ENCODE data around the gene SLC4A7.
"Not testable (repeated sequence)": the region's sequence is repeated elsewhere in the genome, so short reads cannot be mapped to it uniquely, and the experiment has no call there.

DNA sequence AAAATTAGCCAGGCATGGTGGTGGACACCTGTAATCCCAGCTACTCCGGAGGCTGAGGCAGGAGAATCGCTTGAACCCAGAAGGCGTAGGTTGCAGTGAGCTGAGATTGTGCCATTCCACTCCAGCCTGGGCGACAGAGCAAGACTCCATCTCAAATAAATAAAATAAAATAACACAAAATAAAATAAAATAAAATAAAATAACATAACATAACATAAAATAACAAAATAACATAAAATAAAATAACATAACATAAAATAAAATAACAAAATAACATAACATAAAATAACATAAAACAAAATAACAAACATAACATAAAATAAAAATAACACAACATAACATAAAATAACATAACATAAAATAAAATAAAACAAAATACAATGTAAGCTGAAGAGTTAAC, 45.8 kb downstream of the SLC4A7 start:
- TF ChIP-seq YBX1 (IDR thresholded peaks at IDR 0.05): not testable (repeated sequence)
- TF ChIP-seq, protein P1, sequence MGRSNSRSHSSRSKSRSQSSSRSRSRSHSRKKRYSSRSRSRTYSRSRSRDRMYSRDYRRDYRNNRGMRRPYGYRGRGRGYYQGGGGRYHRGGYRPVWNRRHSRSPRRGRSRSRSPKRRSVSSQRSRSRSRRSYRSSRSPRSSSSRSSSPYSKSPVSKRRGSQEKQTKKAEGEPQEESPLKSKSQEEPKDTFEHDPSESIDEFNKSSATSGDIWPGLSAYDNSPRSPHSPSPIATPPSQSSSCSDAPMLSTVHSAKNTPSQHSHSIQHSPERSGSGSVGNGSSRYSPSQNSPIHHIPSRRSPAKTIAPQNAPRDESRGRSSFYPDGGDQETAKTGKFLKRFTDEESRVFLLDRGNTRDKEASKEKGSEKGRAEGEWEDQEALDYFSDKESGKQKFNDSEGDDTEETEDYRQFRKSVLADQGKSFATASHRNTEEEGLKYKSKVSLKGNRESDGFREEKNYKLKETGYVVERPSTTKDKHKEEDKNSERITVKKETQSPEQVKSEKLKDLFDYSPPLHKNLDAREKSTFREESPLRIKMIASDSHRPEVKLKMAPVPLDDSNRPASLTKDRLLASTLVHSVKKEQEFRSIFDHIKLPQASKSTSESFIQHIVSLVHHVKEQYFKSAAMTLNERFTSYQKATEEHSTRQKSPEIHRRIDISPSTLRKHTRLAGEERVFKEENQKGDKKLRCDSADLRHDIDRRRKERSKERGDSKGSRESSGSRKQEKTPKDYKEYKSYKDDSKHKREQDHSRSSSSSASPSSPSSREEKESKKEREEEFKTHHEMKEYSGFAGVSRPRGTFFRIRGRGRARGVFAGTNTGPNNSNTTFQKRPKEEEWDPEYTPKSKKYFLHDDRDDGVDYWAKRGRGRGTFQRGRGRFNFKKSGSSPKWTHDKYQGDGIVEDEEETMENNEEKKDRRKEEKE (IDR thresholded peaks at IDR 0.05; ENCODE audit: borderline replicate concordance in 1 of 2, control insufficient read depth in 1 of 2, low read depth in 2 of 2, low read length in 1 of 2): not testable (repeated sequence)
- TF ChIP-seq, protein P2, sequence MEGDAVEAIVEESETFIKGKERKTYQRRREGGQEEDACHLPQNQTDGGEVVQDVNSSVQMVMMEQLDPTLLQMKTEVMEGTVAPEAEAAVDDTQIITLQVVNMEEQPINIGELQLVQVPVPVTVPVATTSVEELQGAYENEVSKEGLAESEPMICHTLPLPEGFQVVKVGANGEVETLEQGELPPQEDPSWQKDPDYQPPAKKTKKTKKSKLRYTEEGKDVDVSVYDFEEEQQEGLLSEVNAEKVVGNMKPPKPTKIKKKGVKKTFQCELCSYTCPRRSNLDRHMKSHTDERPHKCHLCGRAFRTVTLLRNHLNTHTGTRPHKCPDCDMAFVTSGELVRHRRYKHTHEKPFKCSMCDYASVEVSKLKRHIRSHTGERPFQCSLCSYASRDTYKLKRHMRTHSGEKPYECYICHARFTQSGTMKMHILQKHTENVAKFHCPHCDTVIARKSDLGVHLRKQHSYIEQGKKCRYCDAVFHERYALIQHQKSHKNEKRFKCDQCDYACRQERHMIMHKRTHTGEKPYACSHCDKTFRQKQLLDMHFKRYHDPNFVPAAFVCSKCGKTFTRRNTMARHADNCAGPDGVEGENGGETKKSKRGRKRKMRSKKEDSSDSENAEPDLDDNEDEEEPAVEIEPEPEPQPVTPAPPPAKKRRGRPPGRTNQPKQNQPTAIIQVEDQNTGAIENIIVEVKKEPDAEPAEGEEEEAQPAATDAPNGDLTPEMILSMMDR (IDR thresholded peaks at IDR 0.05 in 2 of 3, conservative IDR thresholded peaks at IDR 0.05 in 1 of 3; ENCODE audit: insufficient read depth in 2 of 3, low read depth in 1 of 3, low read length in 3 of 3): not testable (repeated sequence)
- TF ChIP-seq, protein P3, sequence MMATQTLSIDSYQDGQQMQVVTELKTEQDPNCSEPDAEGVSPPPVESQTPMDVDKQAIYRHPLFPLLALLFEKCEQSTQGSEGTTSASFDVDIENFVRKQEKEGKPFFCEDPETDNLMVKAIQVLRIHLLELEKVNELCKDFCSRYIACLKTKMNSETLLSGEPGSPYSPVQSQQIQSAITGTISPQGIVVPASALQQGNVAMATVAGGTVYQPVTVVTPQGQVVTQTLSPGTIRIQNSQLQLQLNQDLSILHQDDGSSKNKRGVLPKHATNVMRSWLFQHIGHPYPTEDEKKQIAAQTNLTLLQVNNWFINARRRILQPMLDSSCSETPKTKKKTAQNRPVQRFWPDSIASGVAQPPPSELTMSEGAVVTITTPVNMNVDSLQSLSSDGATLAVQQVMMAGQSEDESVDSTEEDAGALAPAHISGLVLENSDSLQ (IDR thresholded peaks at IDR 0.05): not testable (repeated sequence)
